IMR-90 (cell line): ENCODE results near the gene OSM. TPM values are rescaled to one million over a fixed set of nuclear protein-coding genes. Genes with fewer than 3 reads are reported as not detected.

Experiments
- ATAC-seq: fragments of 200-7000 bp; cut with Tn5 transposase; 2 replicates; pipeline ENCODE4 v1.9.1; 2020; ENCODE audit warnings: low read depth, mild to moderate bottlenecking, moderate library complexity
- BruUV-seq: library from RNA; stranded (reverse); fragments of 400-500 nt; replicated peaks from 2 replicates; lab custom pipeline; 2021; lab: Mats Ljungman, UMichigan
- CTCF ChIA-PET: fragments of 300-600 bp; formaldehyde crosslinking; extraction: SDS; loops from one replicate; lab custom pipeline; 2021; ENCODE audit warnings: antibody characterized with exemption; lab: Yijun Ruan, JAX
- POLR2A ChIA-PET: fragments of 300-600 bp; sonication (Branson Sonifier 250); formaldehyde crosslinking; loops from one replicate; lab custom pipeline; 2022; ENCODE audit warnings: antibody characterized with exemption; ENCODE audit not compliant: unreplicated experiment; lab: Charles Lee
- DNase-seq: peaks from one replicate; pipeline ENCODE4 v3.0.0; 2013
- H2AFZ ChIP-seq: replicated peaks from 2 replicates; pipeline ENCODE3; 2013; ENCODE audit warnings: low read length, mild to moderate bottlenecking; ENCODE audit not compliant: poor library complexity
- H2AK5ac ChIP-seq: 2 replicates; pipeline ENCODE4 v1.6.1; 2013; ENCODE audit warnings: low read depth, low read length, inconsistent platforms
- H2AK9ac ChIP-seq: replicated peaks from 2 replicates; pipeline ENCODE3; 2013; ENCODE audit warnings: mild to moderate bottlenecking, low read depth, low read length, moderate library complexity; ENCODE audit not compliant: poor library complexity
- H2BK120ac ChIP-seq: 2 replicates; pipeline ENCODE4 v1.6.1; 2013; ENCODE audit warnings: low read depth, low read length, inconsistent platforms
- H2BK15ac ChIP-seq: 3 replicates; pipeline ENCODE4 v1.6.1; 2013; ENCODE audit warnings: low read depth, low read length, inconsistent platforms
- H2BK20ac ChIP-seq: 2 replicates; pipeline ENCODE4 v1.6.1; 2013; ENCODE audit warnings: low read depth, mild to moderate bottlenecking, inconsistent platforms, low read length, moderate library complexity
- H2BK5ac ChIP-seq: 2 replicates; pipeline ENCODE4 v1.6.1; 2013; ENCODE audit warnings: mild to moderate bottlenecking, low read depth, low read length, inconsistent platforms; ENCODE audit not compliant: poor library complexity, severe bottlenecking
- H3K14ac ChIP-seq: replicated peaks from 2 replicates; pipeline ENCODE4 v1.6.1; 2013; ENCODE audit warnings: low read depth, low read length, inconsistent platforms
- H3K18ac ChIP-seq: 2 replicates; pipeline ENCODE4 v1.6.1; 2013; ENCODE audit warnings: low read depth, low read length, control low read depth
- H3K23ac ChIP-seq: 2 replicates; pipeline ENCODE4 v1.6.1; 2013; ENCODE audit warnings: low read depth, low read length, inconsistent platforms
- H3K27ac ChIP-seq: 2 replicates; pipeline ENCODE4 v1.5.1; 2013; ENCODE audit warnings: mild to moderate bottlenecking, control low read depth, low read length; ENCODE audit not compliant: insufficient read depth
- H3K27me3 ChIP-seq: 2 replicates; pipeline ENCODE4 v1.6.1; 2013; ENCODE audit warnings: low read length; ENCODE audit not compliant: control insufficient read depth, insufficient read depth
- H3K36me3 ChIP-seq: 2 replicates; pipeline ENCODE4 v1.6.1; 2013; ENCODE audit warnings: low read length, mixed read lengths; ENCODE audit not compliant: control insufficient read depth, insufficient read depth
- H3K4ac ChIP-seq: 2 replicates; pipeline ENCODE4 v1.6.1; 2013; ENCODE audit warnings: low read depth, low read length, inconsistent platforms
- H3K4me1 ChIP-seq: 2 replicates; pipeline ENCODE4 v1.6.1; 2013; ENCODE audit warnings: low read length, mixed read lengths; ENCODE audit not compliant: control insufficient read depth, insufficient read depth
- H3K4me2 ChIP-seq: 2 replicates; pipeline ENCODE4 v1.6.1; 2013; ENCODE audit warnings: low read depth, mild to moderate bottlenecking, control low read depth, low read length, moderate library complexity
- H3K4me3 ChIP-seq: 2 replicates; pipeline ENCODE4 v1.5.1; 2013; ENCODE audit warnings: low read depth, mild to moderate bottlenecking, control low read depth, low read length, moderate library complexity; ENCODE audit not compliant: insufficient read depth
- H3K56ac ChIP-seq: 2 replicates; pipeline ENCODE4 v1.6.1; 2013; ENCODE audit warnings: low read length, inconsistent platforms; ENCODE audit not compliant: insufficient read depth; ENCODE audit errors: extremely low read depth
- H3K79me1 ChIP-seq, 2 experiments: 2 replicates each; pipeline ENCODE4 v1.6.1; 2013; ENCODE audit warnings: low read length in 2 of 2, inconsistent platforms in 1 of 2, low read depth in 1 of 2
- H3K9ac ChIP-seq: 2 replicates; pipeline ENCODE4 v1.6.1; 2013; ENCODE audit warnings: low read depth, low read length, control low read depth
- H3K9me1 ChIP-seq: 2 replicates; pipeline ENCODE4 v1.6.1; 2013; ENCODE audit warnings: low read length, inconsistent platforms; ENCODE audit not compliant: insufficient read depth
- H3K9me3 ChIP-seq: 2 replicates; pipeline ENCODE4 v1.6.1; 2013; ENCODE audit warnings: low read length; ENCODE audit not compliant: control insufficient read depth, insufficient read depth
- H4K20me1 ChIP-seq: 2 replicates; pipeline ENCODE4 v1.6.1; 2013; ENCODE audit warnings: low read length, inconsistent platforms; ENCODE audit not compliant: insufficient read depth
- H4K5ac ChIP-seq: 2 replicates; pipeline ENCODE4 v1.6.1; 2013; ENCODE audit warnings: mild to moderate bottlenecking, low read depth, low read length, control low read depth
- H4K8ac ChIP-seq, 2 experiments: 2 replicates each; pipeline ENCODE4 v1.6.1; 2013; ENCODE audit warnings: low read depth in 2 of 2, low read length in 2 of 2, control low read depth in 1 of 2, inconsistent platforms in 1 of 2
- H4K91ac ChIP-seq: 2 replicates; pipeline ENCODE4 v1.6.1; 2013; ENCODE audit warnings: low read depth, low read length, inconsistent platforms; ENCODE audit not compliant: insufficient read depth
- BHLHE40 ChIP-seq: fragments of 150-350 bp; IDR thresholded peaks from 2 replicates; pipeline ENCODE4 v1.6.1; 2016; ENCODE audit warnings: mild to moderate bottlenecking, low read depth, low read length
- CEBPB ChIP-seq: IDR thresholded peaks from 2 replicates; pipeline ENCODE4 v1.6.1; 2012; ENCODE audit warnings: low read depth, low read length, improper control_type of control experiment
- CHD1 ChIP-seq: IDR thresholded peaks from 2 replicates; pipeline ENCODE4 v1.6.1; 2012; ENCODE audit warnings: low read depth, low read length, improper control_type of control experiment
- CTCF ChIP-seq: conservative IDR thresholded peaks from 2 replicates; pipeline ENCODE4 v1.5.1; 2012; ENCODE audit warnings: mild to moderate bottlenecking, low read depth, low read length, improper control_type of control experiment
- ELK1 ChIP-seq: fragments of 150-350 bp; IDR thresholded peaks from 2 replicates; pipeline ENCODE4 v1.6.1; 2016; ENCODE audit warnings: low read depth, mild to moderate bottlenecking, low read length, moderate library complexity, borderline replicate concordance
- FOS ChIP-seq: fragments of 150-350 bp; IDR thresholded peaks from 2 replicates; pipeline ENCODE4 v1.6.1; 2016; ENCODE audit warnings: low read depth, low read length
- MAFK ChIP-seq: IDR thresholded peaks from 2 replicates; pipeline ENCODE4 v1.6.1; 2012; ENCODE audit warnings: low read depth, low read length, improper control_type of control experiment
- MAZ ChIP-seq: IDR thresholded peaks from 2 replicates; pipeline ENCODE4 v1.6.1; 2012; ENCODE audit warnings: low read depth, mild to moderate bottlenecking, low read length, improper control_type of control experiment, moderate library complexity, borderline replicate concordance
- MXI1 ChIP-seq: IDR thresholded peaks from 2 replicates; pipeline ENCODE4 v1.6.1; 2012; ENCODE audit warnings: low read depth, mild to moderate bottlenecking, low read length, moderate library complexity, borderline replicate concordance
- NFE2L2 ChIP-seq: fragments of 150-350 bp; IDR thresholded peaks from 2 replicates; pipeline ENCODE4 v1.6.1; 2016; ENCODE audit warnings: low read depth, mild to moderate bottlenecking, low read length
- POLR2A ChIP-seq: IDR thresholded peaks from 2 replicates; pipeline ENCODE4 v1.6.1; 2012; ENCODE audit warnings: mild to moderate bottlenecking, low read depth, low read length
- RAD21 ChIP-seq: IDR thresholded peaks from 2 replicates; pipeline ENCODE4 v1.6.1; 2012; ENCODE audit warnings: low read length, improper control_type of control experiment
- RCOR1 ChIP-seq: IDR thresholded peaks from 2 replicates; pipeline ENCODE4 v1.6.1; 2012; ENCODE audit warnings: mild to moderate bottlenecking, low read length, improper control_type of control experiment; ENCODE audit not compliant: insufficient replicate concordance
- RFX5 ChIP-seq: IDR thresholded peaks from 2 replicates; pipeline ENCODE4 v1.8.0; 2012; ENCODE audit warnings: low read depth, mild to moderate bottlenecking, low read length, moderate library complexity
- SMC3 ChIP-seq: fragments of 150-350 bp; IDR thresholded peaks from 2 replicates; pipeline ENCODE4 v1.6.1; 2016; ENCODE audit warnings: low read depth, mild to moderate bottlenecking, antibody characterized with exemption, low read length, moderate library complexity
- USF2 ChIP-seq: fragments of 150-350 bp; IDR thresholded peaks from 2 replicates; pipeline ENCODE4 v1.6.1; 2017; ENCODE audit warnings: mild to moderate bottlenecking, antibody characterized with exemption, low read length, low read depth
- WGBS, 2 experiments: methylation state at CpG; one replicate each; pipeline versions ENCODE4 v1.1.5 to v1.1.7; 2013; ENCODE audit warnings: missing lambda C conversion rate in 2 of 2; ENCODE audit not compliant: insufficient read length in 1 of 2; ENCODE audit errors: extremely low coverage in 2 of 2; 5-methylcytosine and 5-hydroxymethylcytosine counted together
- dilution Hi-C: fragments of 300-500 bp; cut with HindIII; formaldehyde crosslinking; loops from one replicate; pipeline ENCODE4 v1.14.3; 2018; ENCODE audit warnings: low sequenced_read_pairs; ENCODE audit not compliant: unreplicated experiment
- in situ Hi-C: fragments of 300-500 bp; cut with MboI; formaldehyde crosslinking; loops from 3 replicates; pipeline ENCODE4 v1.14.3; 2019; ENCODE audit warnings: low sequenced_read_pairs, inconsistent platforms, mixed read lengths
- intact Hi-C: fragments of 100-400 bp; cut with micrococcal nuclease; formaldehyde crosslinking; loops from 2 replicates; pipeline ENCODE4 v1.10.0; 2022
- polyA plus RNA-seq, 3 experiments: library from polyadenylated mRNA; depleted of rRNA; stranded (reverse); fragments of >200 nt; gene quantifications; 2 replicates each; pipeline ENCODE4 v1.2.3, GENCODE V29; 2012; ENCODE audit warnings: low replicate concordance in 1 of 3
- total RNA-seq: library from RNA; depleted of rRNA; stranded (reverse); fragments of >200 nt; gene quantifications from 2 replicates; pipeline ENCODE4 v1.2.3, GENCODE V29; 2012

The OSM gene
- total and polyA plus RNA-seq, 2 of the 4 experiments (the other 2 are of a cell fraction) = not detected

- peak overlapping the region; percentile 18 for H2AFZ ChIP-seq
- H4K8ac ChIP-seq = no peak overlapping the region
- no peak overlapping the region for H3K27ac ChIP-seq
- H3K4me1 ChIP-seq = peaks cover 28% of the 10 kb centered on the region
- no peak overlapping the region for H4K5ac ChIP-seq
- H3K4ac ChIP-seq = no peak overlapping the region
- no peak overlapping the region for H3K14ac ChIP-seq
- H2AK9ac ChIP-seq = peak overlapping the region; percentile 9
- no peak overlapping the region for H3K9ac ChIP-seq
- no peak overlapping the region for H2BK15ac ChIP-seq
- DNase-seq (no peak), ATAC-seq (no peak)
- in situ Hi-C loops (no loop called here), dilution Hi-C loops (no loop called here), intact Hi-C loops (no loop called here)
- H3K27me3 ChIP-seq = no peaks in the 10 kb centered on the region
- no peaks in the 10 kb centered on the region for H3K36me3 ChIP-seq
- ChIA-PET POLR2A (no interaction called here), CTCF (interaction anchor here (0.7 kb wide), 1 partner anchor 124 kb away, joined by 3 read pairs; no protein-coding TSS in a partner anchor)
- 46% methylated on average over 6 of the region's 17 CpGs; no CpG with 5 or more reads in 1 of the 2 experiments for WGBS, 2 experiments
- H3K9me3 ChIP-seq = no peaks in the 10 kb centered on the region
- no peak overlapping the region for H3K18ac ChIP-seq
- peaks cover 8% of the 10 kb centered on the region for H3K9me1 ChIP-seq
- no peak overlapping the region for H3K4me3 ChIP-seq
- H2BK20ac ChIP-seq = no peak overlapping the region; the same call in 1 of the 2 replicates
- H3K23ac ChIP-seq = no peak overlapping the region
- no peak overlapping the region for H2AK5ac ChIP-seq
- peaks cover 0 to 3% of the 10 kb centered on the region in 2 experiments; a peak in 1 of 4 replicates for H3K79me1 ChIP-seq
- no TSS peak for BruUV-seq
- no peak overlapping the region for H2BK5ac ChIP-seq
- no peak overlapping the region for H3K56ac ChIP-seq
- TF ChIP-seq USF2 (no peak), NFE2L2 (no peak), SMC3 (no peak), FOS (no peak), RCOR1 (no peak), MAFK (no peak), MAZ (no peak), RFX5 (no peak), CHD1 (no peak), MXI1 (no peak), CEBPB (no peak), BHLHE40 (no peak), ELK1 (no peak), CTCF (no peak), RAD21 (no peak), POLR2A (no peak)
- H4K91ac ChIP-seq = no peak overlapping the region; the same call in 1 of the 2 replicates
- H3K4me2 ChIP-seq = no peak overlapping the region
- H2BK120ac ChIP-seq = no peak overlapping the region; the same call in 1 of the 2 replicates
- H4K20me1 ChIP-seq = no peaks in the 10 kb centered on the region
Measured at GRCh38 chr22:30232716-30233218, 33.9 kb downstream of the OSM start.
